GM12878 (cell line): ENCODE data around the gene NUDT3.

ENCODE experiments used
- BCL3 ChIP-seq: IDR thresholded peaks from 2 replicates; pipeline ENCODE4 v1.6.1; 2011; ENCODE audit warnings: borderline replicate concordance, low read depth, mild to moderate bottlenecking, moderate library complexity, low read length; ENCODE audit not compliant: insufficient read depth, poor library complexity, severe bottlenecking
- CBX5 ChIP-seq: sonication (generic); IDR thresholded peaks from 2 replicates; pipeline ENCODE4 v1.6.1; 2016; ENCODE audit warnings: low read depth, moderate library complexity, mild to moderate bottlenecking, inconsistent platforms
- CTCF ChIP-seq, 3 experiments: IDR thresholded peaks in 2 of 3; conservative IDR thresholded peaks in 1 of 3; 2 replicates each; pipeline ENCODE4 v1.5.1; 2011; ENCODE audit warnings: low read depth in 3 of 3, low read length in 3 of 3, mild to moderate bottlenecking in 3 of 3, control low read depth in 2 of 3, moderate library complexity in 2 of 3, inconsistent platforms in 1 of 3, mixed read lengths in 1 of 3; ENCODE audit not compliant: control insufficient read depth in 2 of 3, insufficient read depth in 1 of 3; ENCODE audit errors: extremely low read depth in 1 of 3
- EP300 ChIP-seq, 2 experiments: fragments of 150-350 bp in 1 of 2; IDR thresholded peaks; 2 replicates each; pipeline ENCODE4 v1.6.1; 2011 to 2012; ENCODE audit warnings: low read depth in 2 of 2, low read length in 2 of 2, borderline replicate concordance in 1 of 2, improper control_type of control experiment in 1 of 2, inconsistent platforms in 1 of 2; ENCODE audit not compliant: control insufficient read depth in 1 of 2
- JUNB ChIP-seq: IDR thresholded peaks from 2 replicates; pipeline ENCODE4 v1.6.1; 2016; ENCODE audit warnings: antibody characterized with exemption, mild to moderate bottlenecking
- MAX ChIP-seq: IDR thresholded peaks from 2 replicates; pipeline ENCODE4 v1.6.1; 2012; ENCODE audit warnings: low read depth, low read length, improper control_type of control experiment
- MEF2A ChIP-seq: IDR thresholded peaks from 2 replicates; pipeline ENCODE4 v1.6.1; 2011; ENCODE audit warnings: low read depth, mild to moderate bottlenecking, low read length, moderate library complexity; ENCODE audit not compliant: insufficient read depth
- PML ChIP-seq: IDR thresholded peaks from 2 replicates; pipeline ENCODE4 v1.6.1; 2012; ENCODE audit warnings: low read length, inconsistent platforms
- RAD21 ChIP-seq: IDR thresholded peaks from 2 replicates; pipeline ENCODE4 v1.6.1; 2011; ENCODE audit warnings: mild to moderate bottlenecking, low read depth, low read length, moderate library complexity; ENCODE audit not compliant: insufficient read depth
- RBBP5 ChIP-seq: fragments of 200-600 bp; sonication (generic); conservative IDR thresholded peaks from 2 replicates; pipeline ENCODE4 v1.6.1; 2016
- YBX1 ChIP-seq: fragments of 450-650 bp; IDR thresholded peaks from 2 replicates; pipeline ENCODE4 v1.6.1; 2016; ENCODE audit warnings: antibody characterized with exemption
- ZNF274 ChIP-seq: IDR thresholded peaks from one replicate; pipeline ENCODE4 v1.8.0; 2011; ENCODE audit not compliant: insufficient read length, insufficient read depth

- TF ChIP-seq RAD21 (no peak), ZNF274 (no peak), EP300 (IDR thresholded peaks at IDR 0.05; ENCODE audit: borderline replicate concordance in 1 of 2, control insufficient read depth in 1 of 2, low read depth in 2 of 2, low read length in 2 of 2) (no peak), MAX (no peak), YBX1 (no peak), BCL3 (no peak), MEF2A (no peak), PML (no peak), CBX5 (no peak), CTCF (IDR thresholded peaks at IDR 0.05 in 2 of 3, conservative IDR thresholded peaks at IDR 0.05 in 1 of 3; ENCODE audit: control insufficient read depth in 2 of 3, extremely low read depth in 1 of 3, insufficient read depth in 1 of 3, low read depth in 3 of 3, low read length in 3 of 3) (no peak), RBBP5 (no peak), JUNB (no peak)
These were observed 70.6 kb downstream of the NUDT3 start for GRCh38 chr6:34321821-34322220.
